NB4 (cell line): ENCODE results near the gene PROB1.

Experiments
- MAX ChIP-seq: IDR thresholded peaks from 2 replicates; pipeline ENCODE4 v1.6.1; 2011; ENCODE audit warnings: low read depth, low read length
- POLR2A ChIP-seq: IDR thresholded peaks from 2 replicates; pipeline ENCODE4 v1.6.1; 2011; ENCODE audit warnings: mild to moderate bottlenecking; ENCODE audit not compliant: insufficient read length; ENCODE audit errors: extremely low read depth
- TF ChIP-seq, protein P1 (sequence below): IDR thresholded peaks from one replicate; pipeline ENCODE4 v1.5.1; 2012; ENCODE audit warnings: low read depth, low read length

DNA sequence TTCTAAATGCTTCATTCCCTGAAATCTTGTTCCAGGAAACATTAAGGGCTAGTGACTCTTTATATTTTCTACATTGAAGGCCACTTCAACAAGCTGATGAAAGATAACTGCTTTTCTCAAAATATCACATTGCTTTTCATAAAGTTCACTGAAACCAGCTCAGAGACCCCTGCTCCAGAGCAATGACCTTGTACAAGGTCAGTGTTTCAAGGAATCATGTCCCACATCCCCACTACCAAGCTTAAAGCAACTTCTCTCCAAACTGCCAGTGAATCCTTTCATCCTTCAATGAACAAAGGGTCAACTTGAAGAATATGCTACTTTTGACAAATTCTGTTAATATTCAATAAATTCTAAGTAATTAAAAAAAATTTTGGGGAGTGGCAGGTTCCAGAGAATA is 21.0 kb upstream of the PROB1 start:
- TF ChIP-seq, protein P1, sequence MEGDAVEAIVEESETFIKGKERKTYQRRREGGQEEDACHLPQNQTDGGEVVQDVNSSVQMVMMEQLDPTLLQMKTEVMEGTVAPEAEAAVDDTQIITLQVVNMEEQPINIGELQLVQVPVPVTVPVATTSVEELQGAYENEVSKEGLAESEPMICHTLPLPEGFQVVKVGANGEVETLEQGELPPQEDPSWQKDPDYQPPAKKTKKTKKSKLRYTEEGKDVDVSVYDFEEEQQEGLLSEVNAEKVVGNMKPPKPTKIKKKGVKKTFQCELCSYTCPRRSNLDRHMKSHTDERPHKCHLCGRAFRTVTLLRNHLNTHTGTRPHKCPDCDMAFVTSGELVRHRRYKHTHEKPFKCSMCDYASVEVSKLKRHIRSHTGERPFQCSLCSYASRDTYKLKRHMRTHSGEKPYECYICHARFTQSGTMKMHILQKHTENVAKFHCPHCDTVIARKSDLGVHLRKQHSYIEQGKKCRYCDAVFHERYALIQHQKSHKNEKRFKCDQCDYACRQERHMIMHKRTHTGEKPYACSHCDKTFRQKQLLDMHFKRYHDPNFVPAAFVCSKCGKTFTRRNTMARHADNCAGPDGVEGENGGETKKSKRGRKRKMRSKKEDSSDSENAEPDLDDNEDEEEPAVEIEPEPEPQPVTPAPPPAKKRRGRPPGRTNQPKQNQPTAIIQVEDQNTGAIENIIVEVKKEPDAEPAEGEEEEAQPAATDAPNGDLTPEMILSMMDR: no peak
- TF ChIP-seq MAX (no peak), POLR2A (no peak)
